Hematopoietic multipotent progenitor cell treated with erythropoietin and hydrocortisone succinate and interleukin-3 and kit ligand, for 4 days (in vitro differentiated cells): Measurements from ENCODE around the gene SNRPD2.
"Not testable (repeated sequence)": the region's sequence is repeated elsewhere in the genome, so short reads cannot be mapped to it uniquely, and the experiment has no call there.

ENCODE experiments used
- DNase-seq: peaks from one replicate; pipeline ENCODE4 v3.0.0-alpha.2; 2015

SNRPD2 gene

GRCh38 chr19:45691516-45692186, at the start of gene SNRPD2:
Gene SNRPD2, minus strand, starts transcription at chr19:45691953. Its CDS starts 65 bp downstream, at chr19:45691888.
- peak; percentile 98 for DNase-seq

GRCh38 chr19:45739498-45740439, 48.0 kb upstream of the SNRPD2 start:
- peak; percentile 65 for DNase-seq

- no peak for DNase-seq
These were observed 41.5 kb upstream of the SNRPD2 start, which contains the start of gene MEIOSIN for GRCh38 chr19:45733160-45733810. Gene MEIOSIN, plus strand, starts transcription at chr19:45733439. Its CDS starts 1,938 bp downstream, at chr19:45735377.

GRCh38 chr19:45730368-45731288, 38.9 kb upstream of the SNRPD2 start, which contains the start of gene FBXO46:
Gene FBXO46, minus strand, starts transcription at chr19:45730896. Its CDS starts 17,401 bp downstream, at chr19:45713495.
- peak; percentile 99 for DNase-seq

GRCh38 chr19:45729800-45730290, 38.1 kb upstream of the SNRPD2 start:
- DNase-seq = peak; percentile 25

- DNase-seq = not testable (repeated sequence)
These were observed 36.9 kb upstream of the SNRPD2 start for GRCh38 chr19:45728683-45729082.

- not testable (repeated sequence) for DNase-seq
These were observed 28.3 kb upstream of the SNRPD2 start for GRCh38 chr19:45720065-45720464.

GRCh38 chr19:45717983-45718650, 26.4 kb upstream of the SNRPD2 start:
- DNase-seq = no peak

GRCh38 chr19:45717131-45717982, 25.6 kb upstream of the SNRPD2 start:
- peak; percentile 100 for DNase-seq

- peak; percentile 35 for DNase-seq
These were observed 24.8 kb upstream of the SNRPD2 start for GRCh38 chr19:45716359-45717130.

GRCh38 chr19:45715139-45715538, 23.4 kb upstream of the SNRPD2 start:
- no peak for DNase-seq

- DNase-seq = no peak
These were observed 21.4 kb upstream of the SNRPD2 start for GRCh38 chr19:45713141-45713540.

- no peak for DNase-seq
These were observed 20.9 kb upstream of the SNRPD2 start for GRCh38 chr19:45712699-45713067.

GRCh38 chr19:45711851-45712698, 20.3 kb upstream of the SNRPD2 start:
- no peak for DNase-seq

- DNase-seq = no peak
These were observed 18.8 kb upstream of the SNRPD2 start for GRCh38 chr19:45710356-45711130.

- DNase-seq = no peak
These were observed 14.1 kb upstream of the SNRPD2 start for GRCh38 chr19:45705710-45706415.

GRCh38 chr19:45705115-45705514, 13.4 kb upstream of the SNRPD2 start:
- DNase-seq = no peak
